ENCODE measurements around the gene CACUL1. TPM values are rescaled to one million over a fixed set of nuclear protein-coding genes. Genes with fewer than 3 reads are reported as not detected.

The CACUL1 gene
- total and polyA plus RNA-seq, 12 donors = 4.9 to 32.6 (median 24.4) TPM

GRCh38 chr10:118737603-118738302 lies 17.0 kb downstream of the CACUL1 start:
- ATAC-seq (no peak), DNase-seq (no peak)
- Histone ChIP-seq H3K4me1 (peaks cover 0 to 90% (median 76%) of the 10 kb centered on the region in 9 donors), H3K36me3 (no peaks in the 10 kb centered on the region), H3K9me3 (no peaks in the 10 kb centered on the region), H3K4me3 (no peak overlapping the region), H3K27me3 (no peaks in the 10 kb centered on the region), H3K27ac (peak overlapping the region in 1 of 10 donors; percentile 17)
- TF ChIP-seq CTCF (IDR thresholded peaks at IDR 0.05) = no peak
- intact Hi-C loops (cut with DNase I) = no loop called here
- 88 to 89% methylated on average over 3 of the region's 3 CpGs for WGBS, 2 donors

- H3K27ac ChIP-seq = no peak overlapping the region
- DNase-seq (no peak), ATAC-seq (no peak)
- 70 to 82% methylated on average over 1 of the region's 1 CpG for WGBS, 2 donors
- H3K9me3 ChIP-seq = no peaks in the 10 kb centered on the region
- H3K36me3 ChIP-seq = no peaks in the 10 kb centered on the region
- intact Hi-C loops (cut with DNase I) = no loop called here
- H3K4me3 ChIP-seq = no peak overlapping the region
- TF ChIP-seq CTCF (IDR thresholded peaks at IDR 0.05) = no peak
- H3K4me1 ChIP-seq = peaks cover 0 to 93% (median 76%) of the 10 kb centered on the region in 9 donors
- H3K27me3 ChIP-seq = no peaks in the 10 kb centered on the region
These were observed 19.5 kb downstream of the CACUL1 start for GRCh38 chr10:118735294-118735693.

GRCh38 chr10:118734475-118734874 lies 20.3 kb downstream of the CACUL1 start:
- no peak overlapping the region for H3K27ac ChIP-seq
- ATAC-seq = no peak
- 77 to 88% methylated on average over 2 of the region's 2 CpGs for WGBS, 2 donors
- intact Hi-C loops (cut with DNase I) = no loop called here
- no peaks in the 10 kb centered on the region for H3K27me3 ChIP-seq
- no peak for DNase-seq
- peaks cover 0 to 95% (median 81%) of the 10 kb centered on the region in 9 donors for H3K4me1 ChIP-seq
- no peaks in the 10 kb centered on the region for H3K9me3 ChIP-seq
- no peaks in the 10 kb centered on the region for H3K36me3 ChIP-seq
- H3K4me3 ChIP-seq = no peak overlapping the region
- TF ChIP-seq CTCF (IDR thresholded peaks at IDR 0.05) = peak in 4 of 9 donors; percentile 10 to 32 (median 20)

GRCh38 chr10:118732245-118733165 lies 22.3 kb downstream of the CACUL1 start:
- DNase-seq (no peak), ATAC-seq (peak in 3 of 8 donors; percentile 29 to 41 (median 35))
- Histone ChIP-seq H3K27ac (peak overlapping the region in 1 of 10 donors; percentile 90), H3K4me3 (no peak overlapping the region), H3K4me1 (peaks cover 0 to 84% (median 76%) of the 10 kb centered on the region in 9 donors), H3K36me3 (peaks cover 0 to 3% (median 0%) of the 10 kb centered on the region in 9 donors), H3K9me3 (no peaks in the 10 kb centered on the region), H3K27me3 (no peaks in the 10 kb centered on the region)
- intact Hi-C loops (cut with DNase I) = no loop called here
- 74 to 81% methylated on average over 12 of the region's 12 CpGs for WGBS, 2 donors
- TF ChIP-seq CTCF (IDR thresholded peaks at IDR 0.05) = no peak
